Progenitor cell of endocrine pancreas (in vitro differentiated cells): ENCODE measurements around the gene HMGXB3. TPM values are rescaled to one million over a fixed set of nuclear protein-coding genes. Genes with fewer than 3 reads are reported as not detected.

Experiments used
- DNase-seq: peaks from one replicate; pipeline ENCODE4 v3.0.0; 2021; ENCODE audit warnings: low spot score; ENCODE audit not compliant: unreplicated experiment
- H3K27ac Mint-ChIP-seq: 2 replicates; pipeline ENCODE4 v1.8.0; 2021; ENCODE audit warnings: mild to moderate bottlenecking, moderate library complexity, mixed read lengths
- H3K27me3 Mint-ChIP-seq: 2 replicates; pipeline ENCODE4 v1.8.0; 2021; ENCODE audit warnings: mixed read lengths
- H3K36me3 Mint-ChIP-seq: 2 replicates; pipeline ENCODE4 v1.8.0; 2022; ENCODE audit warnings: mixed read lengths; ENCODE audit not compliant: insufficient read depth
- H3K4me1 Mint-ChIP-seq: 2 replicates; pipeline ENCODE4 v1.8.0; 2021; ENCODE audit warnings: low read depth, mixed read lengths
- H3K4me3 Mint-ChIP-seq: 2 replicates; pipeline ENCODE4 v1.8.0; 2021; ENCODE audit warnings: low read depth, mild to moderate bottlenecking, moderate library complexity, mixed read lengths
- H3K9me3 Mint-ChIP-seq: 2 replicates; pipeline ENCODE4 v1.8.0; 2021; ENCODE audit warnings: low read depth, mixed read lengths
- total RNA-seq: library from RNA; stranded (reverse); gene quantifications from 2 replicates; pipeline ENCODE4 v1.2.1, GENCODE V29; 2021
- TF ChIP-seq, protein P1 (sequence below): fragments of 200-600 bp; sonication (generic); IDR thresholded peaks from one replicate; pipeline ENCODE4 v1.5.0; 2021; ENCODE audit warnings: antibody characterized with exemption, mild to moderate bottlenecking; ENCODE audit not compliant: unreplicated experiment

HMGXB3 gene
- total RNA-seq, 1 donor from 2014 or later, result 39.9 TPM

- no peak for DNase-seq
- peak overlapping the region; percentile 86 for H3K4me3 Mint-ChIP-seq
- TF ChIP-seq, protein P1, sequence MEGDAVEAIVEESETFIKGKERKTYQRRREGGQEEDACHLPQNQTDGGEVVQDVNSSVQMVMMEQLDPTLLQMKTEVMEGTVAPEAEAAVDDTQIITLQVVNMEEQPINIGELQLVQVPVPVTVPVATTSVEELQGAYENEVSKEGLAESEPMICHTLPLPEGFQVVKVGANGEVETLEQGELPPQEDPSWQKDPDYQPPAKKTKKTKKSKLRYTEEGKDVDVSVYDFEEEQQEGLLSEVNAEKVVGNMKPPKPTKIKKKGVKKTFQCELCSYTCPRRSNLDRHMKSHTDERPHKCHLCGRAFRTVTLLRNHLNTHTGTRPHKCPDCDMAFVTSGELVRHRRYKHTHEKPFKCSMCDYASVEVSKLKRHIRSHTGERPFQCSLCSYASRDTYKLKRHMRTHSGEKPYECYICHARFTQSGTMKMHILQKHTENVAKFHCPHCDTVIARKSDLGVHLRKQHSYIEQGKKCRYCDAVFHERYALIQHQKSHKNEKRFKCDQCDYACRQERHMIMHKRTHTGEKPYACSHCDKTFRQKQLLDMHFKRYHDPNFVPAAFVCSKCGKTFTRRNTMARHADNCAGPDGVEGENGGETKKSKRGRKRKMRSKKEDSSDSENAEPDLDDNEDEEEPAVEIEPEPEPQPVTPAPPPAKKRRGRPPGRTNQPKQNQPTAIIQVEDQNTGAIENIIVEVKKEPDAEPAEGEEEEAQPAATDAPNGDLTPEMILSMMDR, result no peak
- H3K27ac Mint-ChIP-seq, result peak overlapping the region; percentile 96
- H3K4me1 Mint-ChIP-seq, result peaks cover 21% of the 10 kb centered on the region
- H3K27me3 Mint-ChIP-seq, result no peaks in the 10 kb centered on the region
- no peaks in the 10 kb centered on the region for H3K9me3 Mint-ChIP-seq
- H3K36me3 Mint-ChIP-seq, result peaks cover 4% of the 10 kb centered on the region
Measured at GRCh38 chr5:149999866-150000255, 678 bp upstream of the HMGXB3 start.

DNA sequence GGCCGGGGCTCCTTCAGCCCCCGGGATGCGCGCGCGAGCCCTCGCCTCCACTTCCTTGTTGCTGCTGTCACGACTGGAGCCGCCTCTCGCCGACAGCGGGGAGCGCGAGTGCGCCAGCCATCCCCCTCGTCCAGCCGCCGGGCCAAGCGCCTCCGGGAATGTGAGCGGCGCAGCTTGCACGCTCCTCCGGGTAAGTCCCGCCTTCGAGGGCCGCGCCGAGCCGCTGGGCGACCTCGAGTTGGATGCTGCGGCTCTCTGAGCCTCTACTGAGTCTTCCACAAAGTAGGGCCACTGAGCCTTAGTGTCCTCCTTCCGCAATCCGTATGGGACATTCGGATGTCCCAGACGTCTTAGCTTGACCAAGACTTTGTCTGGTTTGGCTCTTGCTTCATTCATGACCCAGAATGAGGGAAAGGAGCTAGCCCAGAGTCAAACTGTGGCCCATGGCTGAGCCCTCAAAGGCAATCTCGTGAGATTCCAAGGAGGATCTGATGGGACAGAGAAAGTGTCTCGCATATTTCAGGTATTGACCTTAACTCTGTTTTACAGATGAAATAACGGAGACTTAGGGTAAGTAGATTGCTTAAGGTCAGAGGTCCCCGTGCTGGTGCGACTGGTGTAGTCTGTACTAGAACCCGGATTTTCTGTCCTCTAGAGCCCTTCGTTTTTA, 586 bp downstream of the HMGXB3 start:
- H3K27ac Mint-ChIP-seq, result peak overlapping the region; percentile 79
- peak; percentile 26 for DNase-seq
- no peaks in the 10 kb centered on the region for H3K9me3 Mint-ChIP-seq
- peak overlapping the region; percentile 86 for H3K4me3 Mint-ChIP-seq
- peaks cover 4% of the 10 kb centered on the region for H3K36me3 Mint-ChIP-seq
- TF ChIP-seq, protein P1, result no peak
- H3K4me1 Mint-ChIP-seq, result peaks cover 21% of the 10 kb centered on the region
- H3K27me3 Mint-ChIP-seq, result no peaks in the 10 kb centered on the region

- no peaks in the 10 kb centered on the region for H3K27me3 Mint-ChIP-seq
- H3K4me3 Mint-ChIP-seq, result peak overlapping the region; percentile 86
- no peak for DNase-seq
- peaks cover 3% of the 10 kb centered on the region for H3K36me3 Mint-ChIP-seq
- TF ChIP-seq, protein P1, result peak; percentile 60
- peak overlapping the region; percentile 92 for H3K27ac Mint-ChIP-seq
- H3K9me3 Mint-ChIP-seq, result no peaks in the 10 kb centered on the region
- peaks cover 21% of the 10 kb centered on the region for H3K4me1 Mint-ChIP-seq
Measured at GRCh38 chr5:150001660-150002486, 1.3 kb downstream of the HMGXB3 start.

- no peak for DNase-seq
- no peaks in the 10 kb centered on the region for H3K27me3 Mint-ChIP-seq
- H3K27ac Mint-ChIP-seq, result no peak overlapping the region
- peaks cover 8% of the 10 kb centered on the region for H3K4me1 Mint-ChIP-seq
- no peaks in the 10 kb centered on the region for H3K9me3 Mint-ChIP-seq
- H3K4me3 Mint-ChIP-seq, result no peak overlapping the region
- H3K36me3 Mint-ChIP-seq, result peaks cover 7% of the 10 kb centered on the region
- TF ChIP-seq, protein P1, result no peak
Measured at GRCh38 chr5:150006318-150006717, 5.8 kb downstream of the HMGXB3 start.

- TF ChIP-seq, protein P1, result no peak
- peaks cover 7% of the 10 kb centered on the region for H3K36me3 Mint-ChIP-seq
- H3K9me3 Mint-ChIP-seq, result no peaks in the 10 kb centered on the region
- H3K27ac Mint-ChIP-seq, result no peak overlapping the region
- no peak for DNase-seq
- H3K4me3 Mint-ChIP-seq, result no peak overlapping the region
- H3K27me3 Mint-ChIP-seq, result no peaks in the 10 kb centered on the region
- H3K4me1 Mint-ChIP-seq, result peaks cover 3% of the 10 kb centered on the region
Measured at GRCh38 chr5:150007050-150007449, 6.5 kb downstream of the HMGXB3 start.
